Activated CD4-positive, alpha-beta T cell treated with anti-CD3 and anti-CD28 coated beads, Interleukin-2, amount 50 U/mL, for 1 hour (primary cell): Measurements from ENCODE around the gene MPDU1.
"Not testable (repeated sequence)": the region's sequence is repeated elsewhere in the genome, so short reads cannot be mapped to it uniquely, and the experiment has no call there.

Experiments
- DNase-seq: peaks from one replicate; pipeline ENCODE4 v3.0.0-alpha.2; 2020

MPDU1 gene

GRCh38 chr17:7582396-7583252 lies 1.0 kb upstream of the MPDU1 start:
- no peak for DNase-seq

- no peak for DNase-seq
Observed at GRCh38 chr17:7586673-7587419, 3.2 kb downstream of the MPDU1 start.

- DNase-seq, result no peak
Observed at GRCh38 chr17:7587420-7588151, 3.9 kb downstream of the MPDU1 start.

- no peak for DNase-seq
Observed at GRCh38 chr17:7588553-7589203, 5.0 kb downstream of the MPDU1 start.

GRCh38 chr17:7589204-7589868 lies 5.7 kb downstream of the MPDU1 start:
- peak; percentile 65 for DNase-seq

GRCh38 chr17:7589891-7590691 lies 6.4 kb downstream of the MPDU1 start, which contains the start of gene SOX15:
TSS of gene SOX15 (minus strand) at chr17:7590094. CDS start at chr17:7589676, 418 bp downstream.
- DNase-seq, result no peak

- DNase-seq, result no peak
Observed at GRCh38 chr17:7590743-7591142, 7.1 kb downstream of the MPDU1 start.

- no peak for DNase-seq
Observed at GRCh38 chr17:7591596-7591995, 7.9 kb downstream of the MPDU1 start.

- no peak for DNase-seq
Observed at GRCh38 chr17:7592422-7593021, 8.9 kb downstream of the MPDU1 start.

- DNase-seq, result no peak
Observed at GRCh38 chr17:7593296-7593695, 9.6 kb downstream of the MPDU1 start.

- DNase-seq, result not testable (repeated sequence)
Observed at GRCh38 chr17:7597561-7597960, 13.9 kb downstream of the MPDU1 start.

GRCh38 chr17:7606280-7606679 lies 22.6 kb downstream of the MPDU1 start:
- DNase-seq, result no peak

- no peak for DNase-seq
Observed at GRCh38 chr17:7610641-7611040, 27.0 kb downstream of the MPDU1 start.

- no peak for DNase-seq
Observed at GRCh38 chr17:7611635-7612293, 28.1 kb downstream of the MPDU1 start.

- DNase-seq, result no peak
Observed at GRCh38 chr17:7612294-7612640, 28.6 kb downstream of the MPDU1 start.

GRCh38 chr17:7613769-7614424 lies 30.2 kb downstream of the MPDU1 start:
- no peak for DNase-seq

GRCh38 chr17:7614425-7615264 lies 31.0 kb downstream of the MPDU1 start, which contains the start of gene FXR2:
TSS of gene FXR2 (minus strand) at chr17:7614897. CDS start at chr17:7614532, 365 bp downstream.
- peak; percentile 97 for DNase-seq

- DNase-seq, result no peak
Observed at GRCh38 chr17:7615265-7615747, 31.7 kb downstream of the MPDU1 start.

- no peak for DNase-seq
Observed at GRCh38 chr17:7618608-7619007, 35.0 kb downstream of the MPDU1 start.
